ENCODE results near the gene CREB1.

CREB1 gene

GRCh38 chr2:207632575-207633493, 103.1 kb downstream of the CREB1 start:
- Histone ChIP-seq H3K4me3 (ENCODE audit: low read depth, low read length) (no peak overlapping the region), H3K9me3 (ENCODE audit: control insufficient read depth, insufficient read depth, low read depth, low read length) (no peaks in the 10 kb centered on the region), H3K27ac (ENCODE audit: extremely low read depth, low read depth, low read length) (no peak overlapping the region), H3K4me1 (ENCODE audit: control insufficient read depth, insufficient read depth, low read length) (no peaks in the 10 kb centered on the region), H3K36me3 (ENCODE audit: control insufficient read depth in 2 of 2, insufficient read depth in 1 of 2, low read length in 2 of 2) (no peaks in the 10 kb centered on the region)
- TF ChIP-seq ZNF341 (tag by site-specific recombination; IDR thresholded peaks at IDR 0.05; ENCODE audit: low read depth) = no peak
- TF ChIP-seq, protein P1, sequence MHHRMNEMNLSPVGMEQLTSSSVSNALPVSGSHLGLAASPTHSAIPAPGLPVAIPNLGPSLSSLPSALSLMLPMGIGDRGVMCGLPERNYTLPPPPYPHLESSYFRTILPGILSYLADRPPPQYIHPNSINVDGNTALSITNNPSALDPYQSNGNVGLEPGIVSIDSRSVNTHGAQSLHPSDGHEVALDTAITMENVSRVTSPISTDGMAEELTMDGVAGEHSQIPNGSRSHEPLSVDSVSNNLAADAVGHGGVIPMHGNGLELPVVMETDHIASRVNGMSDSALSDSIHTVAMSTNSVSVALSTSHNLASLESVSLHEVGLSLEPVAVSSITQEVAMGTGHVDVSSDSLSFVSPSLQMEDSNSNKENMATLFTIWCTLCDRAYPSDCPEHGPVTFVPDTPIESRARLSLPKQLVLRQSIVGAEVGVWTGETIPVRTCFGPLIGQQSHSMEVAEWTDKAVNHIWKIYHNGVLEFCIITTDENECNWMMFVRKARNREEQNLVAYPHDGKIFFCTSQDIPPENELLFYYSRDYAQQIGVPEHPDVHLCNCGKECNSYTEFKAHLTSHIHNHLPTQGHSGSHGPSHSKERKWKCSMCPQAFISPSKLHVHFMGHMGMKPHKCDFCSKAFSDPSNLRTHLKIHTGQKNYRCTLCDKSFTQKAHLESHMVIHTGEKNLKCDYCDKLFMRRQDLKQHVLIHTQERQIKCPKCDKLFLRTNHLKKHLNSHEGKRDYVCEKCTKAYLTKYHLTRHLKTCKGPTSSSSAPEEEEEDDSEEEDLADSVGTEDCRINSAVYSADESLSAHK (tag by site-specific recombination; IDR thresholded peaks at IDR 0.05) = peak; percentile 75
- 0 out of 2 replicates have a peak, but pooled peaks have one; percentile 12 for TF ChIP-seq FEZF1 (tag by site-specific recombination; IDR thresholded peaks at IDR 0.05)
- no peak for TF ChIP-seq ZNF488 (tag by site-specific recombination; IDR thresholded peaks at IDR 0.05)
- ChIA-PET CTCF (interaction anchor here (0.5 to 1.7 kb wide), 8 partner anchors 15 to 1666 kb away, joined by 3 to 6 read pairs (median 3); no protein-coding TSS in a partner anchor), POLR2A (interaction anchor here (1.3 to 1.8 kb wide), 2 partner anchors 8 to 78 kb away, joined by 5 to 10 read pairs; partner anchors contain the start of genes CCNYL1 and METTL21A)

DNA sequence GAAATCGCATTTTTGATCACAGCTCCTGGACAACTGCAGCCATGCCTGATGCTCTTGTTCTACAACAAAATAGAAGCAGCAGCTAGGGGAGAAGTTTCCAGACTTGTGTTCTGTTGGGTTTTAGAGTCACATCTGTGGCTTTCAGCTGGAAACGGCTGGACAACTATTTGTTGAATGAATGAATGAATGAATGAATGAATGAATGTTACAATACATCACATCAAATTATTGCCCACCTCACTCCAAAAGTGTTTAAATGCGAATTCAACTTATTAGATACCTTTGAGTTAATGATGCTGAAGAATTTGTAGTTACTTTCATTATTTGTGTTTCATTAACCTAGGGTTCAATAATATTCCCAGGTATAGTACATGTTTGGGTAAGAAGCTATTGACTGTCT, 103.9 kb downstream of the CREB1 start:
- POLR2A ChIA-PET = interaction anchor here (1.3 to 1.8 kb wide), 2 partner anchors 9 to 78 kb away, joined by 5 to 10 read pairs; partner anchors contain the start of genes CCNYL1 and METTL21A

More for the DNA sequence above, 103.9 kb downstream of the CREB1 start:
- no peak overlapping the region for H3K4me3 ChIP-seq (ENCODE audit: low read depth, low read length)
- H3K9me3 ChIP-seq (ENCODE audit: control insufficient read depth, insufficient read depth, low read depth, low read length) = no peaks in the 10 kb centered on the region
- CTCF ChIA-PET = interaction anchor here (0.5 to 1.7 kb wide), 6 partner anchors 15 to 439 kb away, joined by 3 to 4 read pairs (median 3); no protein-coding TSS in a partner anchor
- TF ChIP-seq INSM2 (tag by site-specific recombination; IDR thresholded peaks at IDR 0.05) (no peak), ZNF114 (tag by site-specific recombination; IDR thresholded peaks at IDR 0.05) (no peak), ZNF561 (tag by site-specific recombination; IDR thresholded peaks at IDR 0.05; ENCODE audit: borderline replicate concordance) (no peak), ZNF354C (tag by site-specific recombination; IDR thresholded peaks at IDR 0.05; ENCODE audit: borderline replicate concordance, low read depth) (no peak), ZNF23 (tag by site-specific recombination; IDR thresholded peaks at IDR 0.05; ENCODE audit: borderline replicate concordance) (no peak), ZNF658 (tag by site-specific recombination; IDR thresholded peaks at IDR 0.05) (no peak), REST (tag by site-specific recombination; IDR thresholded peaks at IDR 0.05) (no peak), PBX3 (CRISPR knock-in tag; IDR thresholded peaks at IDR 0.05) (no peak), HOXA7 (CRISPR knock-in tag; IDR thresholded peaks at IDR 0.05; ENCODE audit: borderline replicate concordance) (no peak), ZNF239 (tag by site-specific recombination; IDR thresholded peaks at IDR 0.05) (no peak)
- no peaks in the 10 kb centered on the region for H3K4me1 ChIP-seq (ENCODE audit: control insufficient read depth, insufficient read depth, low read length)
- no peaks in the 10 kb centered on the region for H3K36me3 ChIP-seq (ENCODE audit: control insufficient read depth in 2 of 2, insufficient read depth in 1 of 2, low read length in 2 of 2)
- H3K27ac ChIP-seq (ENCODE audit: extremely low read depth, low read depth, low read length) = no peak overlapping the region

All from HEK293 (cell line).